ENCODE measurements around the gene ATF6.

- TF ChIP-seq TEAD4 (IDR thresholded peaks at IDR 0.05; ENCODE audit: low read depth, low read length), result no peak
- TF ChIP-seq CREB1 (IDR thresholded peaks at IDR 0.05), result no peak
- no peak for TF ChIP-seq PHF8 (conservative IDR thresholded peaks at IDR 0.05; ENCODE audit: low read depth, low read length)
- no peak for TF ChIP-seq TAF1 (IDR thresholded peaks at IDR 0.05; ENCODE audit: low read depth, low read length)
- TF ChIP-seq CTCF (IDR thresholded peaks at IDR 0.05; ENCODE audit: control extremely low read depth in 1 of 3, insufficient read depth in 1 of 3, low read depth in 1 of 3, low read length in 3 of 3), result no peak
- no peak for TF ChIP-seq EGR1 (IDR thresholded peaks at IDR 0.05; ENCODE audit: borderline replicate concordance, low read depth, low read length)
Measured at GRCh38 chr1:161801955-161802354, 35.8 kb downstream of the ATF6 start.

Measured in H1 (cell line).